Stimulated activated CD4-positive, alpha-beta T cell treated with anti-CD3 and anti-CD28 coated beads, Interleukin-2, amount 100 ng/mL, for 4 hours (primary cell): ENCODE results near the gene ZNF664.

Experiments
- DNase-seq: peaks from one replicate; pipeline ENCODE4 v3.0.0-alpha.2; 2020; ENCODE audit warnings: low read depth

ZNF664 gene

DNA sequence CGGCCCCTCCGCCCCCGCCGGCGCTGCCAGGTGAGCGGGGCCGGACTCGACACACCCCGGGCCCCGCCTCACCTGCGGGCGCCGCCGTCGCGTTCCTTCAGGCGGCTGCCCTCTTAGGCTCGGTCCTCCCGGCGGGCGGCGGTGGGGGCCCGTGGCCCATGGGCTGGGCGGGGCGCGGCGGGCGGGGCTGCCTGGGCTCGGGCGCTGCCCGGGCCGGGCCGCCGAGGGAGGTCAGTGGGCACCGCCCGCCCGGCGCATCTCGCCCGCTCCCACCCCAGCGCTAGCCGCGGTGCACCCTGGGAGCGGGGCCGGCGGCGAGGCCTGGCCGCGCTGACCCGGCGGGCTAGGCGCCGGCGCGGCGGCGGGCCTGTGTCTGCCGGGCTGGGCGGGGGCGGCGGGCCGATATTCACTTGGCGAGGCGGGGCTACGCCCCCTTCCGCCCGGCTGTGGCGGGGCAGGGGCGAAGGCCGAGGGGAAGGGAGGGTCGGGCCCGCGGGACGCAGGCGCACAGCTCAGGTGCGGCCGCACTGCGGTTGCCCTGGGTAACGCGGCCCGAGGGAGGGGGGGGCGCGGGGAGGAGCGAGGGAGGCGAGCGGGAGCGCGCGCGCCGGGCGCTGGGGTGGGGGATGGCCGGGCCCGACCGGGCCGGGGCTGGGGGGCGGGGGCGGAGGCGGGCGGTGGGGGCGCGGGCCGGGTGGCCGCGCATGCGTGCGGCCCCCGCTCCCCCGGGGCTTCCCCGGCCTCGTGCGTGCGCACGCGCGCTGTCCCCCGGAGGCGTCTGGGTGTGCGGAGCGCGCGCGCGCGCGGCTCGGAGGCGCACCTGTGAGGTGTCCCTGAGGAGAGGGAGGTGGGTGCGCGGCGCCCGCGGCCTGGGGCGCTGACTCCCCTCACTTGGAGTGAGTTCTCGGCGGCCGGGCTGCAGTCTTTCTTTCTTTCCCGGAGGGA, at the start of gene ZNF664, which contains the start of gene CCDC92:
Gene ZNF664 (plus strand): TSS at position 759 of the 945 bp plus-strand sequence. CDS start 38,930 bp downstream, outside the sequence.
Gene CCDC92 (minus strand): TSS at position 375 of the 945 bp plus-strand sequence. CDS start 28,526 bp downstream, outside the sequence.
- peak; percentile 94 for DNase-seq

DNA sequence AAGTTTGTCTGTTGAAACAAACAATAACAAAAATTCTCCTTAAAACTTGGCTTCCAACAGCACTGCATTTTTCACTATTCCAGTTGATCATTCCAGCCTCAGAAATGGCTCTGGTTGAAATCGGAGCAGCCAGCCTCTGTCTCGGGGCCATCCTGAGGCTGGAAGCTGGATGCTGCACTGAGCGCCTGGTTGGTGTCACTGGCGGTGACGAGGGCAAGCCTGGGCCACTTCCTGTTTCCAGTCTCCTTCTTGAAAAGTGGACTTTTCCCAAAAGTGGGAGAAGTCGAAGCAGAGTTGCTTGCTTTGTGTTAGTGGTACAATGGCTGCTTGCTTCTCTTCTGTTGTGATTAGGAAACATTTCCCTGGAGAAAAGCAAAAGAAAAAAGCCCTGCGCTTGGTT, 49.1 kb upstream of the ZNF664 start:
- no peak for DNase-seq

DNA sequence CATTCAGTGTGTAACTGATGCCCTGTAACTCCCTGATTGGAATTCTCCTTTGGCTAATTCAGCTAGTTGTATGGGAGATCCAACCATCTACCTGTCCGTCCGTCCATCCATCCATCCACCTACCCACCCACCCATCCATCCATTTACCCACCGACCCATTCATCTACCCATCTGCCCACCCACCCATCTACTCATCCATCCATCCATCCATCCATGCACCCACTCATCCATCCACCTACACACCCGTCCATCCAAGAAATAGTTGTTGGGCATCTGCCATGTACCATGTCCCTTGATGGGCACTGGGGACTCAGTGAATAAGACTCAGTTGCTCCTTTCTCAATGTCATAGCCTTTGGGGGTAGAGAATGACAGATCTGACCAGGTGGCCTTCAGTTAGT, 48.5 kb upstream of the ZNF664 start:
- no peak for DNase-seq

DNA sequence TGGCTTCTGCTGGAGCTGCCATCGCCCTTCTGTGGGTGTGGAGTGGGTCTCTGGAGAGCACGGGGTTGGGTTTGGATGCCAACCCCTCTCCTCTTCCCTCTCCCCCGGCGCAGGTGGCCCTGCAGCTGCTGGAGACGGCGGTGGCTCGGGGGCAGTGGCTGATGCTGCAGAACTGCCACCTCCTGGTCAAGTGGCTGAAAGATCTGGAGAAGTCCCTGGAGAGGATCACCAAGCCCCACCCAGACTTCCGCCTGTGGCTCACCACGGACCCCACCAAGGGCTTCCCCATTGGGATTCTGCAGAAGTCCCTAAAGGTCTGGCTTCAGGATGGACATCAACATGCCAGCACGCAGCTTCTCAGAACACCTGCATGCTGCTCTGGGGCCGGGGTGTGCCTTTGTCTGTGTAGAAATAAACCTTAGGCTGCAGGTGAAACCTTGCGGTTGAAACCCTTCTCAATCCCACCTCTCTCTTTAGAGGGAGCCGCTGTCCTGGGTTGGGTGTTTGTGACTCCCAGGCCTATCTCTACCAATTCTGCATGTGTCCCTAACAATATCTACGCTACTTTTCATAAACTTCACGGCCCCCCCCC, 44.6 kb upstream of the ZNF664 start:
- no peak for DNase-seq

DNA sequence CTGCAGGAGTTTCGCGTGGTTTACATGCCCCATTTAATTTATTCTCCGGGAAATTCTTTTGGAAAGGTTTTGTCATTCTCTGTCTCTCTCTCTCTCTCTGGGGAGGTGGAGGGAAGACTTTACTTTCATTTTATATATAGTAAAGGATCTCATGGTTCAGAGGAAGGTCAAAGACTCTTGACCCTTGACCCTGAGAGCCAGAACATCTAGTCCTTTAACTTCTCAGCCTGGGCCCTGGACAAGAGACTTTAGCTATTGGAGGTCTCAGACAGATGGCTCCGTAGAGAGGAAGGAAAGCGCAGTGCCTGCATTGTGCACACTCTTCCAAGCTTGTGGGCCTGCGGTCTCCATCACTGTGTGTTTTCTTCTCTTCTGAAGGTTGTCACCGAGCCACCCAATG, 44.1 kb upstream of the ZNF664 start:
- no peak for DNase-seq

DNA sequence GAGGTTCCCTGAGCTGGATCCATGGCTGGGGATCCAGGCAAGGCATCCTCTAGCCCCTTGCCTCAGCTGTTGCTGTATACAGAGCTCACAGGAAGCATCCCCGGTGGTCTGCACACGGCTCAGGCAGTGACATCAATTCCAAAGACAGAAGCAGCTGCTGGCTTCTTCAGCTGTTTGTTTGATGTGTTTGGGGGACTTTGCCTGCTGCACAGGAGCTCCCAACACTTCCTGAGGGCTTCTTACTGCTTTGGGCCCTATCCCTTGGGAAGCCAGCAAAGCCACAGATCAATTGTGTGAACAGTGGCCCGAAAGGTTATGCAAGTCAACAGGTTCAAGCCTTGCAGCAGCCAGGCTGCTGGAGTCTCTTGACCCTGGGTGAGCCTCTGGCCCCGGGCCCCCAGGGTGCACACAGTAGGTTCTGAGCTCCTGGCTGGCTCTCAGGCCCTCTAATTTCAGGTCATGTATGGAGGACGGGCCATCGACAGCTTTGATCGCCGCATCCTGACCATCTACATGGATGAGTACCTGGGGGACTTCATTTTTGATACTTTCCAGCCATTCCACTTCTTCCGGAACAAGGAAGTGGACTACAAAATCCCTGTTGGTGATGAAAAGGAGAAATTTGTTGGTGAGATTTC, 43.0 kb upstream of the ZNF664 start:
- DNase-seq, result no peak

DNA sequence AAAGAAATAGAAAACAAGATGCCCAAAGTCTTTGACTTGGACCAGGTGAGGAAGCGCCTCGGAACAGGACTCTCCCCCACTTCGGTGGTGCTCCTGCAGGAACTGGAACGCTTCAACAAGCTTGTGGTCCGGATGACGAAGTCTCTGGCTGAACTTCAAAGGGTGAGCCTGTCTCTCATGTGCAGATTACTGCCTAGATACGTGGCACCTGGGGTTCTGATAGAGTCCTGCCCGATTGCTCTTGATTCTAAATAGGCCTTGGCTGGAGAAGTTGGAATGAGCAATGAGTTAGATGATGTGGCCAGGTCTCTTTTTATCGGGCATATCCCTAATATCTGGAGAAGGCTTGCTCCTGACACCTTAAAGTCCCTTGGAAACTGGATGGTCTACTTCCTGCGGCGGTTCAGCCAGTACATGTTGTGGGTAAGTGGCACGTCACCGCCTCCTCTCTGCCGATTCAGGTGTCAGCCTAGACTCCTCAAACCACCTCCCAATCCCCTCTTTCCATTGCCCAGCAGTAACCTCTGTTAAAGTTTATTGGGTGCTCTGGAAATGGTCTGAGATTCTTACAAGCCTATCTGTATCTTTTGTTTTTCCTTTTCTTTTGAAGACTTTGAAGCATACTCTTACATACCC, 41.2 kb upstream of the ZNF664 start:
- DNase-seq, result peak; percentile 22

DNA sequence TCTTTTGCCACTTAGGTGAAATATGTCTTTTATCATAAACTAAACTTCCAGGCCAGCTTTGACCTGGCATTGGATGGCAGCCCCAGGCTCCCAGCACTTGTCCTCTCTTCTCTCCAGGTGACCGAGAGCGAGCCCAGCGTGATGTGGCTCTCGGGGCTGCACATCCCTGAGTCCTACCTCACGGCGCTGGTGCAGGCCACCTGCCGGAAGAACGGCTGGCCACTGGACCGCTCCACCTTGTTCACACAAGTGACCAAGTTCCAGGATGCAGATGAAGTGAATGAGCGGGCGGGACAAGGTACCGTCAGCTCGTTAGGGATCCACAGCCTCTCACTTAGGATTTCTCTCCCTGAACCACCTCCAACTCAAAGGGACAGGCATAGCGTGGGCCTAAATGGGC, 39.8 kb upstream of the ZNF664 start:
- no peak for DNase-seq

DNA sequence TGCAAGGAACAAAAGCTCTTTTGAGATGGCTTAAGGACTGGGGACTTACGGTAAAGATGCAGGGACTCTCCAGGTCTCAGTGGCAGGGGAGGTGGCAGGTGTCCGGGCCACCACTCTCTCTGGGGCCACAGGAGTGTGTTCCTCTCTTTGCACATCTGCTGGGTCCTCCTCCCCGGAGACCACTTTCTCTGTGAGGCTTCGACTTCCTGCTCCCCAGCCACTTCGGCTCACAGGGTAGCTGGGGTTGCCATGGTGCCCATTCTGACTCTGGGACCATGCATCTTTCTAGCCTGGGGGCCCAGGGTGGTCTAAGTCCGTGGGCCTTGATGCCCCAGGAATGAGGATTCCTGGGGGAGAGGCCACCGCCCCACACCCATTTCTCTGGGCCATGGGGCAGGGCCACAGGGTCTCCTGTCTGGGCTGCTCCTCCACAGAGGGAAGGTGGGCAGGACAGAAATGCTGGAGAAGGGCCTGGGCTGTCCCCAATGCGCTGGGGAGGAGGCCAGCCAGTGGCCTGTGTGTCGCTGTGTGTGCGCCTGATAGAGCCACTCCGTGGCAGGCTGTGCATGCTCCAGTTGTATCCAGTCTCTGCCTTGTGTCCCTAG, 38.9 kb upstream of the ZNF664 start:
- no peak for DNase-seq

DNA sequence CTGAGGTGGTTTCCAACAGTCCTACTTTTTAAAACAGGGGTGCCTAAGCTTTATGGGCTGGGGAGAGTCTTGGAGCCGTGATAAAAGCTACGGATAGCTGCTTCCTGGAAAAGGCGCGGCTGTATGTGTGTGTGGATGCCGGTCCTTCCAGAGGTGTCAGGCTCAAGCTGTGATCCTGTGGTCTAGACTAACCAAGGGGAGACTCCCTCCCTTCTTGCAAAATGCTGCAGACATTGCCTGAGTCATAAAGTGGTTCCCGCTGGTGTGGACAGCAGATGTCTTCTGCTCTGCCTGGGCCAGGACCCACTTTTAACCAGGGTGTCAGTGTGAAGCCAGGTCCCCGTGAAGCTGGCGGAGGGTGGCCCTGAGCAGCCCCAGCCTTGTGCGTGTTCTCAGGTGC, 38.2 kb upstream of the ZNF664 start:
- DNase-seq, result no peak

DNA sequence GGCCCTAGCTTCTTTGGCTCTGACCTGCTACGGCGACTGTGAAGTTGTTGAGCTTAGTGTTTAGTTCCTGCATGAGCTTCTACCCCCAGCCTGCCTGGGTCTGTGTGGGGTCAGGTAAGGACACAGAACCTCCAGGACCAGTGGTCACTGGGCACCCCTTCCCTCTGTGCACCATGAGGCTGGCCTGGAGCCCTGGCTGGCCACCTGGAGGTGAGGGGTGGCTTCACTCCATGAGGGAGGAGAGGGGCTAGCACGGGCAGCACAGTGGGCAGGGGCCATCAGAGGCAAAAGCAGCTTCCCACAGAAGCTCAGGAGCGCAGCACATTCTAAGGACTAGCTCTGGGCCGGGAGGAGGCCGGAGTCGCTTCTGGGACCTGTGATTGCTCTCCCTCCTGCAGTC, 37.1 kb upstream of the ZNF664 start:
- no peak for DNase-seq

DNA sequence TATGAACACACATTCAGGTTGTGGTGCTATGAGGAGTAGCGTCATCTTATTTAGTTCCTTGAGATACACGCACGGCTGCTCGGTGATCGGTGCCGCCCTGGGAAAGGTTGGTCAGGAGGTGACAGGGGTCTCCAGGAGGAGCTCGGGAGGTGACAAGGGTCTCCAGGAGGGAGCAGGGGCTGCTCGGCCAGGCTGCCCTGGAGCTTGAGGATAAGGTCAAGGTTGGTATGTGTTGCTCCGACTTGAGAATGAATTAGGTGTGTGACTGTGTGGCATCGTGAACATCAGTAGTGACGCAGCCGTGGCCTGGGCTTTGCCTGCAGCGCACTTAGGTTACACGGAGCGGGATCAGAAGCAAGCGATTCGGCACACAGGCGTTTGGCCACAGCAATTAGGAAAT, 36.5 kb upstream of the ZNF664 start:
- DNase-seq, result no peak

DNA sequence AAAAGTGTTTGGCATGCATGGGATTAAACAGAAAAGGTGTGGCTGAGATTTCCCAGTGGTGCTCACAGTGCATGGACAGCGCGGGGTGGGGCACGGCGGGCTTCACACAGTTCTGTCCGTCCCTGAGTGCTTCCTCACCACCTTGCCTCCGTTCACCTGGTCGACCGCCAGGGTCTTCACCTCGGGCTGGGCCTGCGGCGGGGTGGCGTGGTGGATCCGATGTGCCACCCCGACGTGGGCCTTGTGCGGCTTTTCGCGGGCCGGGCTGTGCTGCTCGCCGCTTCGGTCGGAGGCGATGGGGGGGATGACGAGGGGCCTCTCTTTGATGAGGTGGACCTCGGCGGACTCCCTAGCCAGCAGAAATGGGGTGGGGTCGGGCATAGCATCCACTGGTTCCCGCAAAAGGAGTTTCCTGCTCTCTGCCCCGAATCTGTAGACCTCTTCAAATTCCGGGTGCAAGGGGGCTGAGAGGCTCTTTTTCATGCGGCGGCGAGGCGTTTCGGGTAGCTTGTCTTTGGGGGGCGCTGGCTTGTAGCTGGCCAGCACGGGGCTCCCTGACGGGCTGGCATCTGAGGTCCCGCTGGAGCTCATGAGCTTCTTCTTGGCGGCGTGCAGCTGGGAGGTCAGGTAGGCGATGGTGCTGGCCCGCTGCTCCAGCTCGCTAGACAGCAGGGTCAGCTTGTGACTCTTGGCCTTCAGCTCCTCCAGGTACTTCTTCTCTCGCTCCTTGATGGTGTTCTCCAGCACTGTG, 35.9 kb upstream of the ZNF664 start:
- DNase-seq, result no peak

DNA sequence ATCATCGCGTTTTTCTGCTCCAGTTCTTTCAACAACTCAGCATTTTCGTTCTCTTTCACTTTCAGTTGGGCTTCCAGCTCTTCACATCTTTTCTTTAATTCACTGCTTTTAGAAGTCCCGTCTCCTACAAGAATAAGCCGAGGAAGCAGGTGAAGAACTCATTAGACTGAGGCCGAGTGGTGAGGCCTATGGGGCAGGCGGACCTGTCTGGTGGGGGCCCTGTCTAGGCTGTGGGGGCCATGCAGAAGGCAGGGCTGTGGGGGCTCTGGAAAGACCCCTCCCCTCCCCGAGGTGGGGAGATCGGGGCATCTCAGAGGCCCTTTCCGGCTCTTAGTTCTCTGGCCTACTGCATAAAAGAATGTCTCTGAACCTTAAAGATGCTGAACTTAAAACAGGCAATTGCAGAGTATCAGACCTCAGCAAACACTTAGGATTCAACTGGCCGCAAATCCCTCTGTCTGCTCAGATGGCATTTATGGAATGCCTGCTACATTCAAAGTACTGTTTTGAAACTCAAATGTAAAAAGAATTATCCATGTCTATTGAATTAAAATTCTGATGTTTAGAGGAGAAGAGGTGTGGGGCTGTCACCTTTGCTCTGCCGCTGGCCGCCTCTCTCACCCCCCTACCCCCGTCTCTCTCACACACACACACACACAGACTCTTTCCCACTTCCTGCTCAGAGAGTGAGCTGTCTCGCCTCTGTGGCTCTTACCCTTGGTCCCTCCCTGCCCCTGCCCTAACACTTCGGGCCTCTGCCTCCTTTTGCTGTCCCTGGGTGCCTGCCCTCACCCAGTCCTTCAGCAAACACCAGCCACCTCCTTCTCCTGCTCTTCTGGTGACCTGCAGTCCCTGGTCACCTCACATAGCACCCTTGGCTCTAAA, 35.1 kb upstream of the ZNF664 start:
- DNase-seq, result peak; percentile 24

DNA sequence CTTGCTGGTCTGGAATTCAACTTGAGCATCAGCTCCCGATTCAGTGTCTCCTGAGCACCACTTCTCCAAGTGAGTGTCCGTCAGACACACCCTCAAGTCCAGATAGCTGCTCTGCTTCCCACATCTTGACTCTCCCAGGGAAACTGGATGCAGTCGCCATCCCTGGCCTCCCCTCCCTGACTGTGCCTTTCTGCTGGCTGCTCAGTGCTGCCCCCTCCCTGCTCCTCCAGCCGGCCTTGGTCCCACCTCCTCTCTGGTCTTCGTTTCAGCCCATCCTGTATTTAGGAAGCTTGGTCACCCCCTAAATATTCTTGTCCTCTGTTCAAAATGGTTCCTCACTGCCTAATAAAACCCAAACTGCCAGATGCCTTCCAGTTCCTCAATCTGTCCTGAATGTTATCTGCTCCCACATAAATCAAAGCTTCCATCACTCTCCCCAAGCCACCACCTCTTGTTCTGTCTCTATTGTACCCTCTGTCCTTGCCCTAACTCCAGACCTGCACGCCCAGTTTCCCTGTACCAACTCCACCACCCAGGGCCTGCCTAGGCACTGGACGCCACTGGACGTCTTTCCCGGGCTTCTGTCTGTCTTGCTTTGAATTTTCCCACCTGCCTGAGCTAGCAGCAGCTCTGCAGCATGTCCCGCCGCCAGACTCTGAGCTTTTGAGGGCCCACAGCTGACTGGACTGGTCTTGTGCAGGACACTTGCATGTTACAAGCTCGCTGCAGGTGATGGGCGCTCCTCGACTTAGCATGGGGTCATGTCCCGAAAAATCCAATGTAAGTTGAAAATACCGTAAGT, 34.1 kb upstream of the ZNF664 start:
- DNase-seq, result no peak

DNA sequence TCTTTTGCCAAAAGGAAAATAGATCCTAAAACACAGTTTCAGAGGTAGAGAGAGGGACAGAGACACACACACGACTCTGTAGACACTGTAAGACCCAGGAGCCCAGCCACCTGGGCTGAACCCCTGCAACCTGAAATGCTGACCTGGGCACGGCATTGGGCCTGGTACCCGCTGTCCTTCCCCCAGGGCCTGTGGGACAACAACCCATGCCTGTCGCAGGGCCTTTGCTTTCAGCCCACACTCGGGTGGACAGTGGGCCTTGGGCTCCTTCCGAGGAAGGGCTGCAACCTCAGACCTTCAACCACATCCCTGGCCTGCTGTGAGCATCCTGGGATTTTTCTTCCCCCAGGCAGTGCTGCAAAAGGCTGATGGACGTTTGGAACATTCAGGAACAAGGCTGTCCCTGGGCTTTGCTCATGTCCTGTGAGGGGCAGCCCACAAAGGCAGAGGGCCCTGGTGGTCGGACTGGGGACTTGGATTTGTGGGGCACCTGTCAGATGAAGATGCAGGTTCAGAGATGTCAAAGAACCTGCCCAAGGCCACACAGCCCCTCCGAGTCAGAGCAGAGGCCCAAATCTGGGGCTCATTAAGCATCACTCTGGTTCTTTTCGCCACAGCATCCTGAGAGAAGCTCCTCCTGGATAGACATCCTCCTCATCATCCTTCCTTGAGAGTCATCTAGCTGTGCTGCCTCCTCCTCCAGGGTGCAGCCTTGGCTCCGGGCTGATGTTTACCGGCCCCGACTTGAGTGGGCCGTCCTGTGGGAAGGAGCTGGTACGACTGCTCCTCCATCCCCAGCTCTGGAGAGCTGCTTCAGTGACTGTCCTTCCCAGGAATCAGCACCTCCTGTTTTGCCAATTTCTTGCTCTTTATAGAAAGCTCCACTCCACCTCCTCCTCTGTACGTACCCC, 33.0 kb upstream of the ZNF664 start:
- no peak for DNase-seq

DNA sequence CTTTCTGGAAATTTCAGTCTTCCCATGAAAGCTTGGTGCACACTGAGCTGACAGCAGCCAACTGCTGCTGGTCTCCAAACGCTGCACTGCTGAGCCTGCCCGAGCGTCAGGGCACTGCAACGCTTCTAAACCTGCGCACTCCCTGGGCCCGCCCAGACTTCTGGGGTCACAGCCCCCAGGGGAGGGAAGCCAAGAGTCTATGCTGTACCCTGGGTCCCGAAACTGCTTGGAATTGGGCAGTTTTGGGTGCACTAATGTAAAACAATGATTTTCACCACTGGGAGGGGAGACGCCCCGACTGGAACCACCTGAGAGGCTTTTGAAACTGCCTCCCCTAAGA, 32.4 kb upstream of the ZNF664 start:
- no peak for DNase-seq

DNA sequence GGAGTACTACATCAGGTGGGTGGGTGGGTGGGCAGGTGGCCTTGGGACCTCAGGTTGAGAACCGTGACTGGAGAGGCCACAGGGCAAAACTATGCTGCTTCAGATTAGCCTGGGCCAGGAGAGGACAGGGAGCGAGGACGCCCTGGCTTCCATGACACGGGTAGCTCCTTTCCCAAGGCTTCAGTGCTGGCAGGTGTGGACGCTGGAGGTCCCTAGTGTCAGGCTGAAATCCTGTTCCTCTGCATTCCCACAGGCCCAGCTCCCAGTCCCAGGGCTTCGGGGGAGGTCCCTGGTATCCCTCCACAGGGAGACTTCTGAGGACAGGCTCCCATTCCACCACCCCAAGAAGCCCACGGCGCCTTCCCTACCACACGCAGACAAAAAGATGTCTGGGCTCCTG, 32.0 kb upstream of the ZNF664 start:
- no peak for DNase-seq
